Measurements from ENCODE around the gene SERPINA4.

SERPINA4 gene

GRCh38 chr14:94536836-94537235, 24.4 kb upstream of the SERPINA4 start:
- TF ChIP-seq CTCF (IDR thresholded peaks at IDR 0.05; ENCODE audit: low read depth, low read length, missing control alignments) = peak; percentile 23
- H3K4me3 ChIP-seq (ENCODE audit: low read depth, low read length) = no peak overlapping the region
- peak; percentile 18 for DNase-seq (ENCODE audit: low read depth)

GRCh38 chr14:94538070-94538740, 23.0 kb upstream of the SERPINA4 start:
- no peak for TF ChIP-seq CTCF (IDR thresholded peaks at IDR 0.05; ENCODE audit: low read depth, low read length, missing control alignments)
- DNase-seq (ENCODE audit: low read depth) = no peak
- no peak overlapping the region for H3K4me3 ChIP-seq (ENCODE audit: low read depth, low read length)

- no peak for TF ChIP-seq CTCF (IDR thresholded peaks at IDR 0.05; ENCODE audit: low read depth, low read length, missing control alignments)
- H3K4me3 ChIP-seq (ENCODE audit: low read depth, low read length) = no peak overlapping the region
- DNase-seq (ENCODE audit: low read depth) = no peak
These were observed 22.1 kb upstream of the SERPINA4 start for GRCh38 chr14:94539181-94539580.

GRCh38 chr14:94540031-94540794, 21.0 kb upstream of the SERPINA4 start:
- H3K4me3 ChIP-seq (ENCODE audit: low read depth, low read length) = no peak overlapping the region
- no peak for DNase-seq (ENCODE audit: low read depth)
- TF ChIP-seq CTCF (IDR thresholded peaks at IDR 0.05; ENCODE audit: low read depth, low read length, missing control alignments) = no peak

DNA sequence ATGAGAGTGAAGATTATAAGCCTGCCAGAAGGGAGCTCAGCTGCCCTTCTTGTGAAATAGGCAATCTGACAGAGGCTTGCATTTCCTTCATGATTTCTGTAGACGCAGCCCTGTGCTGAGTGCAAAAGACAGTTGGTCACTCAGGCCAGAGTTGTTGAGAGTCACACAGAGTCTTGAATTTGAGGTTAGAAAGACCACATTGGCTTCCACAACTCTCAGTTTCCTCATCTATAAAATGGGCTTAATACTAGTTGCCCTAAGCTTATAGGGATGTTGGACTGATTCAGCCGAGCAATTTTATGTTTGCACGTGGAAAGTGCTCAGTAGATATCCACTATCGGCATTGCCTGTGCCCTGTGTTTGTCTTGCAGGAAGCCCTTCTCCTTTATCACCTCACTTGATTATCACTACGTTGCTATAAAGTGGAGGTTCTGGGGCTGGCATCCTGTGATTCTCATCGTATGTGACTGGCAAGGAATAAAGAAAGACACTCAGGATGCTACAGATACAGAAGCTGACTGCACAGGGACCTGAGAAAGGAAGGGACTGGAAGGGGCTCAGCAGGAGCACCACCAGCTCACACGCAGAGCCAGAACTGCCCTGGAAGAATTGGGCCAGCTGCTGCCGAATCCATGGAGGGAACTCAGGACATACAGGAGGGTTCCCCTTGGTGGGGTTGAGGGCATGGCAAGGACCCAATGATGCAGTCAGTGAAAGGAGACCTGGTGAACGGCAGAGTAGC, 19.8 kb upstream of the SERPINA4 start:
- no peak for TF ChIP-seq CTCF (IDR thresholded peaks at IDR 0.05; ENCODE audit: low read depth, low read length, missing control alignments)
- DNase-seq (ENCODE audit: low read depth) = no peak

DNA sequence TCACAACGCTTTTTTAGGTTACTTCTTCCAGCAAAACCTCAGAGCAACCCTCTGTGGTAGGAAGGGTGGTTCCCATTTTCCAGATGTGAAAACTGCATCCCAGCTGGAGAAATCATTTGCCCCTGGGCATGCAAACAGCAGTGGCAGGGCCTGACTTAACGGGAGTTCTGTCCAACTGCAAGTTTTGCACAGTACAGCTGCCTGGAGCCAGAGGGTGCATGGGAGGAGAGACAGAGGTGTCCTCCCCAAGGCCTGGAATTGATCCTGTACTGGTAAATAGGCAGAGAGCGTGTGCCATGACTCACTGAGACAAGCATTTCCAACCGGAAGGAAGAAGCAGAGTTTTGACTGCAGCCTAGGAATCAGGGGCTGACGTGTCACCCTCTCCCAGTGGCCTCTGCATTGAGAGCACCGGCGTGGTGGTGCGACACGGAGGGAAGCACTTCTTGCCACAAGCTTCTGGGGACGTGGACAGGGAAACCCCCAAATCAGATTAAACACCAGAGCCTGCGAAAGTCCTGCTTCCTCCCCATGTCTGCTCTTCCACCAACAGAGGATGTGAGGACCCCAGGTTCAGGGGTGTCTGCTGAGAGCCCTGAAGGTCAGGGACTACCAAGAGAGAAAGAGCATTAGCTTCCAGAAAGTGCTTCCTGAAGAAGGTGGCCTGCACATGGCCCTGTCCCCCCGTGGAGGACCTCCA, 19.0 kb upstream of the SERPINA4 start:
- no peak overlapping the region for H3K4me3 ChIP-seq (ENCODE audit: low read depth, low read length)
- no peak for DNase-seq (ENCODE audit: low read depth)
- TF ChIP-seq CTCF (IDR thresholded peaks at IDR 0.05; ENCODE audit: low read depth, low read length, missing control alignments) = no peak

More for the DNA sequence above, 19.8 kb upstream of the SERPINA4 start:
- H3K4me3 ChIP-seq (ENCODE audit: low read depth, low read length) = no peak overlapping the region
